Activated CD4-positive, alpha-beta T cell treated with anti-CD3 and anti-CD28 coated beads, Interleukin-2, Interleukin-4, amounts not matched to agents 100 ng/mL and 50 ng/mL, durations not matched to agents 16 hours and 8 hours (primary cell): Measurements from ENCODE around the gene UMAD1.

Experiments used
- DNase-seq: peaks from one replicate; pipeline ENCODE4 v3.0.0-alpha.2; 2020; ENCODE audit warnings: low spot score

UMAD1 gene

GRCh38 chr7:7883394-7883793 lies 242.8 kb downstream of the UMAD1 start:
- DNase-seq = no peak

- DNase-seq = no peak
These were observed 244.3 kb downstream of the UMAD1 start for GRCh38 chr7:7884855-7885254.

GRCh38 chr7:7889791-7890568 lies 249.4 kb downstream of the UMAD1 start:
- no peak for DNase-seq

GRCh38 chr7:7895004-7895650 lies 254.6 kb downstream of the UMAD1 start:
- DNase-seq = no peak

- DNase-seq = no peak
These were observed 255.2 kb downstream of the UMAD1 start for GRCh38 chr7:7895754-7896153.

- DNase-seq = no peak
These were observed 257.0 kb downstream of the UMAD1 start for GRCh38 chr7:7897509-7897908.

GRCh38 chr7:7897949-7898515 lies 257.5 kb downstream of the UMAD1 start:
- no peak for DNase-seq

- DNase-seq = no peak
These were observed 262.3 kb downstream of the UMAD1 start for GRCh38 chr7:7902845-7903244.

GRCh38 chr7:7907306-7907705 lies 266.8 kb downstream of the UMAD1 start:
- DNase-seq = no peak

- DNase-seq = no peak
These were observed 268.1 kb downstream of the UMAD1 start for GRCh38 chr7:7908622-7909145.

- no peak for DNase-seq
These were observed 268.8 kb downstream of the UMAD1 start for GRCh38 chr7:7909376-7909775.

GRCh38 chr7:7911369-7912123 lies 271.0 kb downstream of the UMAD1 start:
- DNase-seq = no peak

- DNase-seq = no peak
These were observed 272.4 kb downstream of the UMAD1 start for GRCh38 chr7:7912937-7913336.

- DNase-seq = no peak
These were observed 273.0 kb downstream of the UMAD1 start for GRCh38 chr7:7913504-7913903.

GRCh38 chr7:7914547-7914946 lies 274.0 kb downstream of the UMAD1 start:
- DNase-seq = no peak

- DNase-seq = no peak
These were observed 275.5 kb downstream of the UMAD1 start for GRCh38 chr7:7916064-7916463.

- no peak for DNase-seq
These were observed 277.0 kb downstream of the UMAD1 start for GRCh38 chr7:7917593-7917992.

GRCh38 chr7:7918736-7919448 lies 278.3 kb downstream of the UMAD1 start:
- no peak for DNase-seq

GRCh38 chr7:7919449-7919945 lies 278.9 kb downstream of the UMAD1 start:
- DNase-seq = no peak

GRCh38 chr7:7920056-7920455 lies 279.5 kb downstream of the UMAD1 start:
- DNase-seq = no peak

- DNase-seq = peak; percentile 56
These were observed 279.9 kb downstream of the UMAD1 start for GRCh38 chr7:7920481-7920880.

GRCh38 chr7:7921830-7922229 lies 281.3 kb downstream of the UMAD1 start:
- DNase-seq = no peak
